ENCODE data around the gene ARHGAP25. TPM values are rescaled to one million over a fixed set of nuclear protein-coding genes. Genes with fewer than 3 reads are reported as not detected.

Gene ARHGAP25
- polyA plus RNA-seq, 3 donors: 20.8 to 56.8 (median 36.3) TPM

GRCh38 chr2:68720665-68721064 lies 13.9 kb upstream of the ARHGAP25 start:
- Histone ChIP-seq H3K27me3 (ENCODE audit: control insufficient read depth in 2 of 2, insufficient read depth in 2 of 2, low read length in 2 of 2) (no peaks in the 10 kb centered on the region), H4K20me1 (ENCODE audit: insufficient read depth, low read length) (no peaks in the 10 kb centered on the region), H3K4me3 (replicated peaks in 1 of 3; ENCODE audit: low read depth in 2 of 3, low read length in 3 of 3) (no peak overlapping the region), H3K4me1 (ENCODE audit: control insufficient read depth in 1 of 2, insufficient read depth in 2 of 2, low read length in 2 of 2) (peaks cover 12 to 31% of the 10 kb centered on the region in 2 donors), H3K9ac (ENCODE audit: insufficient read depth, low read length, poor library complexity, severe bottlenecking) (no peak overlapping the region), H3K4me2 (replicated peaks; ENCODE audit: extremely low read depth, low read length, poor library complexity, severe bottlenecking) (no peak overlapping the region), H2AFZ (ENCODE audit: insufficient read depth, low read depth, low read length, poor library complexity, severe bottlenecking) (no peak overlapping the region), H3K27ac (ENCODE audit: low read depth in 1 of 2, low read length in 2 of 2) (no peak overlapping the region), H3K79me2 (ENCODE audit: insufficient read depth, low read length) (no peaks in the 10 kb centered on the region), H3K9me3 (replicated peaks in 1 of 2; ENCODE audit: control insufficient read depth in 1 of 2, insufficient read depth in 1 of 2, low read length in 2 of 2) (no peaks in the 10 kb centered on the region), H3K36me3 (replicated peaks in 1 of 2; ENCODE audit: control insufficient read depth in 1 of 2, insufficient read depth in 2 of 2, low read length in 2 of 2) (no peaks in the 10 kb centered on the region)
- TF ChIP-seq CTCF (IDR thresholded peaks at IDR 0.05): no peak
- intact Hi-C loops (cut with micrococcal nuclease): no loop called here
- Mint-ChIP-seq H3K27me3 (ENCODE audit: low read depth in 3 of 3) (peaks cover 0 to 8% (median 7%) of the 10 kb centered on the region in 3 donors), H3K36me3 (peaks cover 3 to 4% of the 10 kb centered on the region in 2 donors), H3K4me1 (peaks cover 26% of the 10 kb centered on the region), H3K27ac (peak overlapping the region in 1 of 7 donors; percentile 26), H3K9me3 (no peaks in the 10 kb centered on the region), H3K4me3 (no peak overlapping the region)
- 74% methylated on average over 3 of the region's 3 CpGs for WGBS (ENCODE audit: insufficient coverage)
- no peak for DNase-seq

DNA sequence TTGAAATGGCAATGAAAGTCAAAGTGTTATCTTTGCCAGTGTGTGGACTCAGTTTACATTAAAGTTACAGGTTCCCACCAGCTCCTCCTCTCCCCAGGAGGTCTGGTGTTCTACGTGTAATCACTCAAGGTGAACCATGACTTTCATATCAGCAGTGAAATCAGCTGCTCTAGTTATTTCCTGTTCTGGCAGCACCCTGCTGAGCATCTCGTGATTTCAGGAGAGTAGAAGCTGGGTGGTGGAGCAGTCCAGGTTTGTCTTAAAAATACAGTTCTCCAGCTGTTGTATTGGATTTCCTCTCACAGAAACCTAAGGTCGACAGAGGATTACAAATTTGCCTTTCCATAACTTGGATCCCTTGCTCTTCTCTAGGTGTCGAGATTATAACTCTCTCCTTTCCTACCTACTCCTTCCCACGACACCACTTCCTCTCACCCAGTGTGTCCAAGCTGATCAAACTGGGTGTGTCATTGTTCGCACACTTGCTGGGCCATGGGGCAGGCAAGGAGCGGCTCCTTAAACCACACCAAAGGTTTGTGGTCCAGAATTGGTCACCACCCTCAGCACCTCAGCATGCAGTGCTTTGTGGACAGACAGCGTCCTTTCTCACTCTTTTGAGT lies 13.0 kb upstream of the ARHGAP25 start:
- no peak overlapping the region for H3K4me3 ChIP-seq (replicated peaks in 1 of 3; ENCODE audit: low read depth in 2 of 3, low read length in 3 of 3)
- DNase-seq: peak in 1 of 3 donors; percentile 47
- no peak overlapping the region for H2AFZ ChIP-seq (ENCODE audit: insufficient read depth, low read depth, low read length, poor library complexity, severe bottlenecking)
- H3K9me3 ChIP-seq (replicated peaks in 1 of 2; ENCODE audit: control insufficient read depth in 1 of 2, insufficient read depth in 1 of 2, low read length in 2 of 2): no peaks in the 10 kb centered on the region
- H3K36me3 ChIP-seq (replicated peaks in 1 of 2; ENCODE audit: control insufficient read depth in 1 of 2, insufficient read depth in 2 of 2, low read length in 2 of 2): no peaks in the 10 kb centered on the region
- no peaks in the 10 kb centered on the region for H3K9me3 Mint-ChIP-seq
- peak overlapping the region; percentile 5 to 8 for H3K27ac ChIP-seq (ENCODE audit: low read depth in 1 of 2, low read length in 2 of 2)
- peaks cover 3 to 4% of the 10 kb centered on the region in 2 donors for H3K36me3 Mint-ChIP-seq
- no peaks in the 10 kb centered on the region for H3K79me2 ChIP-seq (ENCODE audit: insufficient read depth, low read length)
- no peak overlapping the region for H3K4me3 Mint-ChIP-seq
- H3K27me3 Mint-ChIP-seq (ENCODE audit: low read depth in 3 of 3): peaks cover 0 to 8% (median 5%) of the 10 kb centered on the region in 3 donors
- no peak overlapping the region for H3K4me2 ChIP-seq (replicated peaks; ENCODE audit: extremely low read depth, low read length, poor library complexity, severe bottlenecking)
- WGBS (ENCODE audit: insufficient coverage): 27% methylated on average over 5 of the region's 8 CpGs
- peaks cover 17 to 35% of the 10 kb centered on the region in 2 donors for H3K4me1 ChIP-seq (ENCODE audit: control insufficient read depth in 1 of 2, insufficient read depth in 2 of 2, low read length in 2 of 2)
- no peaks in the 10 kb centered on the region for H4K20me1 ChIP-seq (ENCODE audit: insufficient read depth, low read length)
- no peak for TF ChIP-seq CTCF (IDR thresholded peaks at IDR 0.05)
- H3K27me3 ChIP-seq (ENCODE audit: control insufficient read depth in 2 of 2, insufficient read depth in 2 of 2, low read length in 2 of 2): no peaks in the 10 kb centered on the region
- peak overlapping the region in 5 of 7 donors; percentile 35 to 82 (median 67) for H3K27ac Mint-ChIP-seq
- intact Hi-C loops (cut with micrococcal nuclease): no loop called here
- H3K4me1 Mint-ChIP-seq: peaks cover 30% of the 10 kb centered on the region
- no peak overlapping the region for H3K9ac ChIP-seq (ENCODE audit: insufficient read depth, low read length, poor library complexity, severe bottlenecking)

All from CD14-positive monocyte (primary cell).